Left kidney (tissue), 2 donors: ENCODE data around the gene PIANP. TPM values are rescaled to one million over a fixed set of nuclear protein-coding genes. Genes with fewer than 3 reads are reported as not detected.
A peak's percentile ranks its signal among the peaks of the same experiment; 100 is the strongest.

Experiments used
- DNase-seq: peaks from one replicate; pipeline ENCODE4 v3.0.0-alpha.2; 2013
- polyA plus RNA-seq: library from polyadenylated mRNA; unstranded; fragments of 120-200 nt; gene quantifications from one replicate; pipeline ENCODE4 v1.2.1, GENCODE V29; 2013; ENCODE audit not compliant: insufficient read length

PIANP gene
- polyA plus RNA-seq, 1 donor, result 12.1 TPM

- no peak for DNase-seq
Observed at GRCh38 chr12:6672143-6672542, 28.5 kb downstream of the PIANP start.

DNA sequence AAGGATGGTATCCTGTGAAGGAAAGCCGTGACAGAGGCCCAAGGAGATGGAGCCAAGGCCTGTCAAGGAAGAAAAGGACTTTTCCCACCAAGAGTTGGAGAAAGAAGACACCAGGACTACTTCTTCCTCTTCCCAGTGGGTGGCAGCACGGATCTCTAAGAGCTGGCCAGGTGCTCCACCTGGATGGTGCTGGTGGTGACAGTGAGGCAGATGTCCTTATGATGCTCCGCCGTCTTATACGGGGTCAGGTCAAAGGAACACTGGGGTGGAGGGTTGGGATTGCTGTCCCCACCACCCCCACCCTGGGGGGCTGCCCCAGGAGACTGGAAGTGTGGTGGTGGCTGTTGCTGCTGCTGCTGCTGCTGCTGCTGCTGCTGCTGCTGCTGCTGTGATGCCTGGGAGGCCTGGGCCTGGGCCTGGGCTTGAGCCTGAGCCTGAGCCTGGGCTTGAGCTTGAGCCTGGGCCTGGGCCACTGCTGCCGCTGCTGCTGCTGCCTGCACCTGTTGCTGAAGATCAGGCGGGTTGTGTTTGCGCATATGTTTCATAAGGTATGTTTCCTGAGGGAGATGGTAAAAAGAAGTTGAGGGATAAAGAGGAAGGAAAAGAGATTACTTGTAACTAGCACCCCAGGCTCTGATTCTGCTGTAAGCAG lies 32.9 kb downstream of the PIANP start:
- no peak for DNase-seq

DNA sequence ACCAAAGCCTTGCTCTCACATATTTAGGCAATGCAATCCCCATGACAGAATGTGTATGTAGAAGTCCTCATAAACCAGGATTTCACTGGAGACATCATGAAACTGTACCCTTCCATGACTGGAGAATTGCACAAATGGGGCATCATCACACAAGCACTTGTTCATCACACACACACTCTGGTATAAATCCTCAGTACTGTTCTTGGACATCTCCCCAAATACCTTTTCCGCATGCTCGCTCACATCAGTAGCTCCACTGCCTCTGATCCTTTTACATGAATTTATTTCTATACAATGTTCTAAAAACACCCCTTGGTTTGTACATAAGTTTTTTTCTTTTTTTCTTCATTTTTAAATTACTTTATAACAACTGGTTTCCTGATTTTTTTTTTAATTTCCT lies 34.4 kb downstream of the PIANP start:
- no peak for DNase-seq

GRCh38 chr12:6664902-6665301 lies 35.7 kb downstream of the PIANP start:
- no peak for DNase-seq

DNA sequence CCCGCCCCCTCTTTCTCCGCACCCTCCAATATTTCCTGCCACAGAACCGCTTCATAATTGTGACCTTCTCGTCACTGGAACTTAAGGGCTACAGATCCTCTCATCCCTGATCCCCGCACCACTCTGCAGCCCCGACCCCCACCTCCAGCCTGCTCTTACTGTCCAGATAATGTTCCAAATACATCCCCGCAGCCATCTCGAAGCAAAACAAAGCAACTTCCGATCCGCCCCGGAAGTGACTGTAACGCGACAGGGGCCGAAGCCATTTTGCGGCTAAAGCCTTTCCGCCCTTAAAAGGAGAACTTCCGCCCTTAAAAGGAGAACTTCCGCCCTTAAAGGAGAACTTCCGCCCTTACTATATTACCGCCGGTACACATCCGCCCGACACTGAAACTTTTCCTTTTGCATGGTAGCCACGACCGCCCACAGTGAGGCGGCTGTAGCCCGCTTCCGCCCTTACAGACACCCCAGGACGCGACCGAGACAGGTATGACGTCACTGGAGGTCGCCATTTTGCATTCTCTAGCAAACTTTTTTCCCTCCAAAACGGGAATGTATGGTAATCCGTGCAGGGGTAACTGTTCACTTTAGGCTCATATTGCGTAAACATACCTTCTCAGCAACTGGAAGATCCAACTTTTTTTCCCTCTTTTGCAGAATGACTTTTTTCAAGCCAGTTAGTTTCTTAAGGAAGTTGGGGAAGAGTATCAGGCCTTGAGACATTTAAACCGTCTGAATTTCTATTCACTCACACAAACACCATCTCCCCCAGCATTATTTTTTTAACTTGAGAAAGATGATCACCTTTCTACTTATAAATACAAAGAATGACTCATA lies 37.5 kb downstream of the PIANP start, which contains the start of gene ING4:
Gene ING4 (minus strand): TSS at position 214 of the 837 bp plus-strand sequence. CDS start 18 bp downstream, at position 196.
- peak; percentile 100 for DNase-seq

GRCh38 chr12:6662602-6662905 lies 38.1 kb downstream of the PIANP start:
- DNase-seq, result no peak

- DNase-seq, result no peak
Observed at GRCh38 chr12:6653987-6654386, 46.6 kb downstream of the PIANP start.

DNA sequence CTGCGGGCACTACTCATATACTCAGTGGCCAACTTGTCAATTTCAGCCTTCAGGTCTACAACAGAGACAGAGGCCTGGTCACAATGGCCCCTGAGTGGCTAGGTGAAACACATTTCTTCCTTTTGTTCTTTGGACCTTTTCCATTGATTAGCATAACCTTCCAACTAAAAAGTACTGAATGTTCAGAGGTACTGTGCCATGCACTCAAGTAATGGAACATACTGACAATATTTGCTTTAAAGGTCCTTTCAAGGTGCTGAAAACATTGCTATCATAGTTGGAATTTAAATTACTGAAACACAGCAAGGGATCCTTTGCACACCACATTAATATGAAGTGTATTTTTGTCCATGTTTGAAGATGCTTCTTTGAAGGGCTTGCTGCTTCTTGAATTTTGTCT lies 47.3 kb downstream of the PIANP start:
- DNase-seq, result no peak

GRCh38 chr12:6652391-6652790 lies 48.2 kb downstream of the PIANP start:
- DNase-seq, result no peak

DNA sequence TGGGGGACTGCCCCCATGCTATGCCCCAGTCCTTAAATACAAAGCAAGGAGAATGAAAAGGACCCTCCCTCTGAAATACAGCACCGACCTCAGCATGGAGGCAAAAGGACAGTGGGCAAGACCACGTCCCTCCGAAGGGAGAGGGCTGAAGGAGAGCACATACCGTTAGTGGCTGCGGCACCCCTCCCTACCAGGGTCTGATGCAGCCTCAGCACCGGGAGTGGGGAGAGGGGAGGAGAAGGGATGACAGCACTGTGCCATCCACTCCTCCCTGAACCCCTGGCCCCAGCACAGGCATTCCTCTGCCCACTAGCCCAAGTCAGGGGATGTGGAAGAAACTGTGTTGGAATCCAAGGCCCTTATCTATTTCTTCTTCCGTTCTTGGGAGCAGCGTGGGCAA lies 49.8 kb downstream of the PIANP start:
- DNase-seq, result no peak

- peak; percentile 65 for DNase-seq
Observed at GRCh38 chr12:6647083-6647604, 53.5 kb downstream of the PIANP start, which contains the start of gene ACRBP. Gene ACRBP, minus strand, starts transcription at chr12:6647432. Its CDS starts 66 bp downstream, at chr12:6647366.

- DNase-seq, result no peak
Observed at GRCh38 chr12:6646276-6647082, 54.1 kb downstream of the PIANP start.

GRCh38 chr12:6644903-6645302 lies 55.7 kb downstream of the PIANP start:
- no peak for DNase-seq

DNA sequence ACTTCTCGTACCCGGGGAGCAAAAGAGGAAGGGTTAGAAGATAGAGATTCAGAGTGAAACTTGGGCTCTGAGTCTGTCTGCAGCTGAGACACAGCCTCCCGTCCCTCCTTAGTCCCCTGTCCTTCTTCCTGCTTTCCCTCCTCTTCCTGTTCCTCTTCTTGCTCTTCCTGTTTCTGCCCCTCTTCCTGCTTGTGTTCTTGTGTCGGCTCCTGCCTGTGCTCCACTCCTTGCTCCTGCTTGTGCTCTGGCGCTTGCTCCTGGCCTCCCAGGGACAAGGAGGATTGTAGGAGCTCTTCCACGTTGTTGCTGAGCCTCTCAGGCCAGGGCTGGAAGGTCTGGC lies 56.4 kb downstream of the PIANP start:
- DNase-seq, result no peak

Other genes with a start within 250 kb of the PIANP start
- gene TAPBPL, start 248.8 kb downstream of the PIANP start, polyA plus RNA-seq, result 15.4 TPM
- gene VAMP1, start 230.1 kb downstream of the PIANP start, polyA plus RNA-seq, result 13.5 TPM
- gene MRPL51, start 207.6 kb downstream of the PIANP start, polyA plus RNA-seq, result 170 TPM
- gene NCAPD2, start 206.7 kb downstream of the PIANP start, polyA plus RNA-seq, result 83.5 TPM
- 1,959 TPM for gene GAPDH, start 166.3 kb downstream of the PIANP start, polyA plus RNA-seq
- 14.5 TPM for gene IFFO1, start 144.8 kb downstream of the PIANP start, polyA plus RNA-seq
- gene NOP2, start 132.5 kb downstream of the PIANP start, polyA plus RNA-seq, result 33.4 TPM
- gene CHD4, start 93.4 kb downstream of the PIANP start, polyA plus RNA-seq, result 328 TPM
- gene LPAR5, start 64.9 kb downstream of the PIANP start, polyA plus RNA-seq, result 0.91 TPM
- gene ACRBP, start 53.4 kb downstream of the PIANP start, polyA plus RNA-seq, result 6.0 TPM
- 109 TPM for gene ING4, start 37.7 kb downstream of the PIANP start, polyA plus RNA-seq
- gene ZNF384, start 11.4 kb downstream of the PIANP start, polyA plus RNA-seq, result 98.0 TPM
- gene COPS7A, start 23.2 kb upstream of the PIANP start, polyA plus RNA-seq, result 61.9 TPM
- 187 TPM for gene MLF2, start 52.3 kb upstream of the PIANP start, polyA plus RNA-seq
- gene PTMS, start 65.5 kb upstream of the PIANP start, polyA plus RNA-seq, result 460 TPM
- gene LAG3, start 71.7 kb upstream of the PIANP start, polyA plus RNA-seq, result 1.9 TPM
- gene CD4, start 88.7 kb upstream of the PIANP start, polyA plus RNA-seq, result 25.5 TPM
- gene GPR162, start 121.0 kb upstream of the PIANP start, polyA plus RNA-seq, result 25.8 TPM
- 29.9 TPM for gene P3H3, start 127.6 kb upstream of the PIANP start, polyA plus RNA-seq
- 13.3 TPM for gene GNB3, start 140.1 kb upstream of the PIANP start, polyA plus RNA-seq
- gene CDCA3, start 150.5 kb upstream of the PIANP start, polyA plus RNA-seq, result 42.7 TPM
- gene USP5, start 151.3 kb upstream of the PIANP start, polyA plus RNA-seq, result 58.3 TPM
- gene TPI1, start 166.7 kb upstream of the PIANP start, polyA plus RNA-seq, result 515 TPM
- gene SPSB2, start 172.5 kb upstream of the PIANP start, polyA plus RNA-seq, result 9.2 TPM
- 20.2 TPM for gene LRRC23, start 204.0 kb upstream of the PIANP start, polyA plus RNA-seq
- gene ENO2, start 213.8 kb upstream of the PIANP start, polyA plus RNA-seq, result 14.8 TPM
- gene ATN1, start 227.1 kb upstream of the PIANP start, polyA plus RNA-seq, result 109 TPM
- not detected for gene RNU7-1, start 243.0 kb upstream of the PIANP start, polyA plus RNA-seq
- gene C12orf57, start 243.2 kb upstream of the PIANP start, polyA plus RNA-seq, result 118 TPM